ENCODE measurements around the gene DYNLT5. TPM values are rescaled to one million over a fixed set of nuclear protein-coding genes. Genes with fewer than 3 reads are reported as not detected.
"Not testable (repeated sequence)": the region's sequence is repeated elsewhere in the genome, so short reads cannot be mapped to it uniquely, and the experiment has no call there.

Gene DYNLT5
- total RNA-seq, 2 experiments from 2014 or later = not detected

DNA sequence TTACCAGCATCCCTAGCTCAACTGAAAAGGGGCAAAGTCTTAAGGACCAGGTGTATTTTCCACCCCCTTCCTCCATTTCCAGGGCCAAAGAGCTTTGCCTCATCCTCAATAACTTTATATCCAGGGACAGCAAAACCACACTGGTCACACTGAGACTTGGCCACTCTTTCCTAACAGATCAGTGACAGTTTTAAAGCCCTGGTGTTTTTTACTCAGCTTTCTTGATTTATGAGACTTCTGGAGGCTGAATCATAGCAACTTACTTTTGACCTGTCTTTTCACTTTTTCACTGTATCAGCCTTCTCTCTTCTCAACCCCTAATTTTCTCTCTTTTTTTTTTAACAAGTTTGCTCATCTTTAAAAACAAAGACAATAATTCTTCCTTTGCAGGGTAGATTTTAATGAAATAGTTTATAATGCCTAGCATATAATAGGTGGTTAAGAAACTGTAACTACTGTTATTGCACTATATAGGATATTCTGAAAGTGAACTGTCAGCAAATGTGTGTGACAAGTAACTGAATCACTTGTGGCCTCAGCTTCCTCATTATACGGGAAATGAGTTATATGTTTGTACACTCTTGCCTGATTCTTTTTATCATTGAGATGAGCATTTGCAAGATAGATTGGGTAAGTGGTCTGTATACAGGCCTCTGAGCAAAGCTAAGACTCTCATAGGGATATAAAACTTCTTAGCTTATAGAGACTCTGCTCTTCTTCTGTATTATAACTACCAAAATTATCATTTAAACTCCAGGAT is 19.7 kb upstream of the DYNLT5 start:
- DNase-seq = no peak
- no peak overlapping the region for H3K4me3 Mint-ChIP-seq
- H3K27ac Mint-ChIP-seq = peak overlapping the region; percentile 57
- POLR2A ChIA-PET = interaction anchor here (0.5 to 0.7 kb wide), 3 partner anchors 274 to 692 kb away, joined by 3 to 8 read pairs (median 8); no protein-coding TSS in a partner anchor
- no peaks in the 10 kb centered on the region for H3K9me3 Mint-ChIP-seq
- CTCF ChIA-PET = interaction anchor here (0.6 to 1.3 kb wide), 4 partner anchors 11 to 509 kb away, joined by 3 to 4 read pairs (median 3); no protein-coding TSS in a partner anchor
- no peaks in the 10 kb centered on the region for H3K36me3 Mint-ChIP-seq (ENCODE audit: low read depth)
- peaks cover 31% of the 10 kb centered on the region for H3K4me1 Mint-ChIP-seq
- no peaks in the 10 kb centered on the region for H3K27me3 Mint-ChIP-seq

DNA sequence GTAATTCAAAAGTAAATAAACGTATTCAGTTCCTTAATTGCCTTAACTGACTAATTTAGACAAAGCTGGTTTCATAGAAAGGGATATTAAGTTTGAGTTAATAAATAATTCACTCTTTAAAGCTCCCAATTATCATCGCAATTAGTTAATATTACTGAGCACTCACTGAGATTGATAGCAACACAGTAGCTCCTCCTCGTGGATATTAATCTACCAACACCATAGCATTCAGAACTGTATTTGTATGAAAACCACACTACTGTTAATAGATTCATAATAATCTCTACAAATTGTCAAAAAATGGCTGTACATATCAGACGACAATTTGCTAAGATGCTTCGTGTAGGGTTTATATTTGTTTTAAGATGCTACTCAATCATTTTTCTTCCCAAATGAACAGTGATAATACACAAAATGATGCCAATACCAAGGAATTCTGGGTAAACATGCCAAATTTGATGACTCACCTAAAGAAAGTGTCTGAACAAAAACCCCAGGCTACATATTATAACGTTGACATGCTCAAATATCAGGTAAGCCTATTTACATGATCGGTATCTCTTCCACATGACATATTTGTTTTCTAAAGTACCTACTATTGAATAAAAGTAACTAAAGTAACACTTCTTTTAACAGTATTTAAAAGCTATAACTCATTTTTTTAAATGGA is 18.8 kb upstream of the DYNLT5 start:
- Mint-ChIP-seq H3K36me3 (ENCODE audit: low read depth) (no peaks in the 10 kb centered on the region), H3K4me3 (no peak overlapping the region), H3K9me3 (no peaks in the 10 kb centered on the region), H3K27me3 (no peaks in the 10 kb centered on the region), H3K27ac (no peak overlapping the region), H3K4me1 (peaks cover 31% of the 10 kb centered on the region)
- ChIA-PET POLR2A (interaction anchor here (0.5 kb wide), 1 partner anchor 477 kb away, joined by 3 read pairs; no protein-coding TSS in a partner anchor), CTCF (interaction anchor here (0.6 to 1.3 kb wide), 2 partner anchors 32 to 510 kb away, joined by 3 read pairs; no protein-coding TSS in a partner anchor)
- DNase-seq = no peak

DNA sequence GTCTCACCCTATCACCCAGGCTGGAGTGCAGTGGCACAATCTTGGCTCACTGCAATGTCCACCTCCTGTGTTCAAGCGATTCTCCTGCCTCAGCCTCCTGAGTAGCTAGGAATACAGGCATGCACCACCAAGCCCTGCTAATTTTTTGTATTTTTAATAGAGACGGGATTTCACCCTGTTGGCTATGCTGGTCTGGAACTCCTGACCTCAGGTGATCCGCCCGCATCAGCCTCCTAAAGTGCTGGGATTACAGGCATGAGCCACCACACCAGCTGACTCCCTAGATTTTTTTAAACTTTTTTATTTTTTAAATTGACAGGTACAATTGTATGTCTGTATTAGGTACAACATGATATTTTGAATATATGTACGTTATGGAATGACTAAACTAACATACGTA is 17.7 kb upstream of the DYNLT5 start:
- H3K4me3 Mint-ChIP-seq, CTCF ChIA-PET: not testable (repeated sequence)

DNA sequence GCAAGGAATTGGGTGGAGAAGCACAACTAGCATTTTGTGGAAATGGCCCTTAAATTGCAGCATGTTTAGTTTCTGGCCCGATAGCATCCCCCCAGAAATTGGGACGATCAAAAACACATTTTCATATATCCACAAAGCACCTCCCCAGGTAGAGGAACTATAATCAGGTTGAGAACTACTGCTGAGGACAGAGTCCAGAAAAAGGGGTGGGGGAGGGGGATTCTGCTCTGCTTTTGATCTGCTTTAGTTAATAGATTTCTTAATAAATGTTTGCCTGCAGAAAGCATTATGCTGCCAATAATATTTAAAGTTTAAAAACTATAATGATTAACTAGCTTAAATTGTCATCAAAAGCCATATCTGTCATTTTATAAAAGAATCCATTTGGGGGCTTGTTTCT is 14.4 kb upstream of the DYNLT5 start:
- CTCF ChIA-PET = interaction anchor here (1.0 to 1.4 kb wide), 2 partner anchors 9 to 11 kb away, joined by 3 to 4 read pairs; no protein-coding TSS in a partner anchor
- H3K9me3 Mint-ChIP-seq = peaks cover 4% of the 10 kb centered on the region
- POLR2A ChIA-PET = no interaction called here
- no peak overlapping the region for H3K27ac Mint-ChIP-seq
- no peak overlapping the region for H3K4me3 Mint-ChIP-seq
- peaks cover 16% of the 10 kb centered on the region for H3K4me1 Mint-ChIP-seq
- H3K27me3 Mint-ChIP-seq = peaks cover 3% of the 10 kb centered on the region
- DNase-seq = no peak
- H3K36me3 Mint-ChIP-seq (ENCODE audit: low read depth) = no peaks in the 10 kb centered on the region

More for the DNA sequence above, 17.7 kb upstream of the DYNLT5 start:
- H3K27me3 Mint-ChIP-seq; DNase-seq; POLR2A ChIA-PET; H3K27ac Mint-ChIP-seq; H3K36me3 Mint-ChIP-seq (ENCODE audit: low read depth); H3K9me3 Mint-ChIP-seq: not testable (repeated sequence)
- H3K4me1 Mint-ChIP-seq = peaks cover 25% of the 10 kb centered on the region

DNA sequence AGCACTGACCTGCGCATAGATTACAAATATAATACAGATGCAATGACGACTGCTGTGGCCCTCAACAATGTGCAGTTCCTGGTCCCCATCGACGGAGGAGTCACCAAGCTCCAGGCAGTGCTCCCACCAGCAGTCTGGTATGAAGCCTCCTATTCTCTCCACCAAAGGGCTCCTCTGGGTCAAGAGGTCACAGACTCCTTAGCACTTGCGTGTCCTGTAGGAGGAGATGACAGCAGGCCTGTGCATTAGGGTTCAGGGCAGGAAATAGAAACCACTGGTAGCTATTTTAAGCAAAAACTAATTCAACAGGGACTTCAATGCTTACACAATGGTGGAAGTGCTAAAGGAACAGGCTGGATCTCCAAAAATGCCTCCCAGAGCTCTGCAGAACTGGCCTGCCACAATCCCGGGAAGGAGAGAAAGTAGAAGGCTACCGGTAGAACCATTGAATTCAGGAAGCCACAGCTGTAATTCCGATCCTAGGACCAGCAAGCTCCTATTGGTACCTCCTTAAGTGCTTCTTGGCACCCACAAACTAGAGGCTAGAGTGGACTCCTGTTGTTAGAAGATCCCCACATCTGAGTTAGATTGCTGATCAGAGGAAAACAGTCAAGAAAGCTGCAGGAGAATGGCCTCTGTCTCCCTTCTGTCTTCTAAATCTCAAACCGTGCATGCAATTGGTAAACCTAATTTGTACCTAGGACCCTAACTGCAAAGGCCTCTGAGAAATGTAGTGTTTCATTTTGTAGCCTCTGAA is 12.7 kb upstream of the DYNLT5 start:
- no peak overlapping the region for H3K27ac Mint-ChIP-seq
- POLR2A ChIA-PET = no interaction called here
- DNase-seq = no peak
- CTCF ChIA-PET = interaction anchor here (0.5 to 1.1 kb wide), 2 partner anchors 11 to 505 kb away, joined by 3 read pairs; no protein-coding TSS in a partner anchor
- no peak overlapping the region for H3K4me3 Mint-ChIP-seq
- H3K27me3 Mint-ChIP-seq = peaks cover 8% of the 10 kb centered on the region
- peaks cover 7% of the 10 kb centered on the region for H3K4me1 Mint-ChIP-seq
- H3K9me3 Mint-ChIP-seq = peaks cover 5% of the 10 kb centered on the region
- no peaks in the 10 kb centered on the region for H3K36me3 Mint-ChIP-seq (ENCODE audit: low read depth)

DNA sequence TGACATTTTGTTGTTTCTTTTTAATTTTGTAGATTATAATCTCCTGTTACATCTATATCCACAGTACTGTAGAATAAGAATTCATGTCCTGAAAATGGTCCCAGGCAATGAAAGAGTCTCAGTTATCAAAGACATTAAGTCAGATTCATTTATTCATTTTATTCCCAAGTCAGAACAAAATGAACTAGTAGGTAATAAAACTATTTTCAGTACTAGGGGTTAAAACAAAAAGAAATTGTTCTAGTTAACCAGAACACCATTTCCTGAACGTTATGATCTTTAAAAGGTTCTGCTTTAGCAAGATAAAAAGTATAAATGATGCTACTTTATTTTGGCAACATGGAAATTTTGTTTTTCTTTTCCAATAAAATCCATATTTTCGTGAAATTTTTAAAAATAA is 6.8 kb upstream of the DYNLT5 start:
- Mint-ChIP-seq H3K27ac (no peak overlapping the region), H3K9me3 (peaks cover 5% of the 10 kb centered on the region), H3K4me3 (no peak overlapping the region), H3K27me3 (peaks cover 47% of the 10 kb centered on the region), H3K4me1 (peaks cover 2% of the 10 kb centered on the region), H3K36me3 (ENCODE audit: low read depth) (no peaks in the 10 kb centered on the region)
- POLR2A ChIA-PET = no interaction called here
- CTCF ChIA-PET = no interaction called here
- DNase-seq = no peak

DNA sequence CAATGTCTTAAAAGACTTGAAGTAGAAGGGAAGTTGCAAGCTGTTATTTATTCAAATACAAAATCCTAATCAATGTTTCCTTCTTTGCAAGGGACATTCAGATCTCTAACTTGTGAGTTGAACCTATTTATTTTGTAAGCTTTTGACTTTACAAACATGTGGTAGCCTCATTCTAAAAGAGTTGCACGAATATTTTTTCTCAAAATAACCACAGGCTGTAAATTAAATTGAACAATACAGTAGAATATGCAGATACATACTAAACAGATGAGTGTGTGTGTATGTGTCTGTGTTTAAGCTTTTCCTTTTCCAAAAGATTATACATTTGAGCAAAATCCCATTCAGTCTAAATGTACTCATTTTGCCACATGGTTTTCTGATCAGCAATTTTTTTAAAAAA is 4.8 kb upstream of the DYNLT5 start:
- POLR2A ChIA-PET = no interaction called here
- H3K9me3 Mint-ChIP-seq = peaks cover 3% of the 10 kb centered on the region

DNA sequence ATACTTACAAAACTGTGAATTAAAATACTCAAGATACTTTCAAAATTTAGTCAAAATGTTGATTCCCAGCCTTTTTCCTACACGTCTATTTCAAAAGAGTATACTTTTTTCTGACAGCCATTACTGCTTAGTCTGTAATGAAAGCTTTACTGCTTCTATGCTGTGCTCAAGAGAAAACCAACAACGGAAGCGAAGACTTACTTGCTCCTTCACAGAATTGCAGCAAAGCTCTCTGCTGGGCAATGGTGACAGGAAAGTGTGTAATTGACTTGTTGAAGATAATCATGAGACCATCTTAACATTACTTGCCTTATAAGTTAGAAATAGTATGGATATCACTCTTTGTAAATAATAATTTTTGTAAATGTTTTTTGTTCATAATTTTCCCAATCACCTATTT is 1.7 kb upstream of the DYNLT5 start:
- peaks cover 20% of the 10 kb centered on the region for H3K4me1 Mint-ChIP-seq
- H3K27ac Mint-ChIP-seq = no peak overlapping the region
- no peaks in the 10 kb centered on the region for H3K9me3 Mint-ChIP-seq
- CTCF ChIA-PET = interaction anchor here (0.8 to 1.4 kb wide), 2 partner anchors 9 to 12 kb away, joined by 3 read pairs; no protein-coding TSS in a partner anchor
- H3K4me3 Mint-ChIP-seq = no peak overlapping the region
- peaks cover 65% of the 10 kb centered on the region for H3K27me3 Mint-ChIP-seq
- H3K36me3 Mint-ChIP-seq (ENCODE audit: low read depth) = no peaks in the 10 kb centered on the region
- POLR2A ChIA-PET = no interaction called here
- no peak for DNase-seq

More for the DNA sequence above, 4.8 kb upstream of the DYNLT5 start:
- peaks cover 63% of the 10 kb centered on the region for H3K27me3 Mint-ChIP-seq
- H3K4me3 Mint-ChIP-seq = no peak overlapping the region
- H3K36me3 Mint-ChIP-seq (ENCODE audit: low read depth) = no peaks in the 10 kb centered on the region
- CTCF ChIA-PET = interaction anchor here (0.5 kb wide), 1 partner anchor 1628 kb away, joined by 3 read pairs; no protein-coding TSS in a partner anchor
- peaks cover 15% of the 10 kb centered on the region for H3K4me1 Mint-ChIP-seq
- DNase-seq = no peak
- H3K27ac Mint-ChIP-seq = no peak overlapping the region

DNA sequence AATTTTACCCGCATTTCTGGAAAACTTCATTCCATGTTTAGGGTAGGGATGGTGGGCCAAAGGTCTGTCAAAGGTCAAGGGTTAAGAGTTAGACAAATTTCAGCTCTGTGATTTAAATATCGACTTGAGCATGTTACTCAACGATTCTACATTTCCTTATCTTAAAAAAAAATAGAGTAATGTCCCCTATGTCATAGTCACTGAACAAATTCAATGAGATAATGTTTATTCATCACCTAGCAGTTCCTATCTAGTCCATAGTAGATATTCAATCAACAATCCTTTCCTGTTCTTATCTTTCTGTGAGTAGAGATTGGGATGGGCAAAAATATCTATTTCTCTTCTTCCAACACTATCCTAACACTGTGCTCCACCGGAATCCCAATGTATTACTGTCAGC is 1.1 kb upstream of the DYNLT5 start:
- DNase-seq = no peak
- no peaks in the 10 kb centered on the region for H3K36me3 Mint-ChIP-seq (ENCODE audit: low read depth)
- no peaks in the 10 kb centered on the region for H3K9me3 Mint-ChIP-seq
- peaks cover 20% of the 10 kb centered on the region for H3K4me1 Mint-ChIP-seq
- ChIA-PET POLR2A (no interaction called here), CTCF (interaction anchor here (0.8 to 1.4 kb wide), 2 partner anchors 9 to 12 kb away, joined by 3 read pairs; no protein-coding TSS in a partner anchor)
- no peak overlapping the region for H3K4me3 Mint-ChIP-seq
- peaks cover 62% of the 10 kb centered on the region for H3K27me3 Mint-ChIP-seq
- no peak overlapping the region for H3K27ac Mint-ChIP-seq

DNA sequence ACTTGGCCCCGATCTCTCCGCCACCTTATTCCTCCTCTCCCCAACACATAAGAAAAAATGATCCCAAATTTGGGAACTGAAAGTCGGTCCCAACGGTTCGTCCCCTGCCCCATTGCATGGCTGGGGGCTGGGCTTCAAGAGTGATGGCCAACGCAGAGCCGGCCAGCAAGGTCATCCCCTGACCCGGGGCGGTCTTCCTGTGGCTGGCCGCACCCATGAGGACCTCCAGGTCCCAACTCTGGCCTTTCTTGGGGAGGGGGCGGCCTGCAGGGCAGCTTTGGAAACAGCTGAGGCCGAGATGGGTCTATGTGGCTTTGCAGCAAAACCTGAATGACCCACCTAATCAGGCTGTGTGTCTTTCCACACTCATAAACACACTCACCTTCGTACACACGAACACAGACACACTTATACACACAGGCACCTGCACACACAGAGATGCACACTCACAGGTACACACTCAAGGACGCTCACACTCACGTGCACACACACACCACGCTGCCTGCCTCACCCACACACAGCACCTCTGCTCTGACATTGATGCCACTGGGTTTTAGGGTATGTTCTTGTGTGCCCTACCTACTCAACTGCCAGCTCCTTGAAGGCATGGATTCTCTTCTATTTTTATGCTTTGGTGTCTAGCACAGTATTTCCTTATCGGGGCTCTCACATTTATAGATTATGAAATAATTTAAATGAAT is 562 bp downstream of the DYNLT5 start:
- peaks cover 55% of the 10 kb centered on the region for H3K27me3 Mint-ChIP-seq
- CTCF ChIA-PET = interaction anchor here (1.1 kb wide), 1 partner anchor 10 kb away, joined by 5 read pairs; no protein-coding TSS in a partner anchor
- no peaks in the 10 kb centered on the region for H3K9me3 Mint-ChIP-seq
- POLR2A ChIA-PET = no interaction called here
- H3K27ac Mint-ChIP-seq = no peak overlapping the region
- no peaks in the 10 kb centered on the region for H3K36me3 Mint-ChIP-seq (ENCODE audit: low read depth)
- peaks cover 20% of the 10 kb centered on the region for H3K4me1 Mint-ChIP-seq
- DNase-seq = no peak
- H3K4me3 Mint-ChIP-seq = no peak overlapping the region

DNA sequence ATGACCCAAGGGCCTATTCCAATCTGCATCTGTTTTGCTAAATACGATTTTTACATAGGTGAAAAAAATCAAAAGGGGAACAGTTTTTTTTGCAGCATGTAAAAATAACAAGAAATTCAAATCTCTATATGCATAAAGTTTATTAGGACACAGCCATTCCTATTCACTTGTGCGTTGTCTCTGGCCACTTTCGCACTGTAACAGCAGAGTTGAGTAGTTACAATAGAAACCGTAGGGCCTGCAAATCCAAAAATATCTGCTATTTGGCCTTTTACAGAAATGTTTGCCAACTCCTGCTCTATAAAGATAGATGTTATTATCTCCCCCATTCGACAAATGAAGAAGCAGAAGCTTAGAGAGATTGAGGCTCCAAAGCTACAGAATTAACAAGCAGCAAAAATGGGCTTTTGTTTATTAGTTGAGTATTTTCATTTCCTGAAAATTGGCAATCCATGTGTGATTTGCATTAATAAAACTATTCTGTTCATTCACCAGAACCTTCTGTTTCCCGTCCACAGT is 5.5 kb downstream of the DYNLT5 start:
- no peak for DNase-seq
- H3K4me1 Mint-ChIP-seq = peaks cover 3% of the 10 kb centered on the region
- H3K27ac Mint-ChIP-seq = no peak overlapping the region
- ChIA-PET CTCF (interaction anchor here (1.5 kb wide), 1 partner anchor 392 kb away, joined by 4 read pairs; no protein-coding TSS in a partner anchor), POLR2A (no interaction called here)
- H3K9me3 Mint-ChIP-seq = no peaks in the 10 kb centered on the region
- peaks cover 19% of the 10 kb centered on the region for H3K27me3 Mint-ChIP-seq
- H3K4me3 Mint-ChIP-seq = no peak overlapping the region
- no peaks in the 10 kb centered on the region for H3K36me3 Mint-ChIP-seq (ENCODE audit: low read depth)

DNA sequence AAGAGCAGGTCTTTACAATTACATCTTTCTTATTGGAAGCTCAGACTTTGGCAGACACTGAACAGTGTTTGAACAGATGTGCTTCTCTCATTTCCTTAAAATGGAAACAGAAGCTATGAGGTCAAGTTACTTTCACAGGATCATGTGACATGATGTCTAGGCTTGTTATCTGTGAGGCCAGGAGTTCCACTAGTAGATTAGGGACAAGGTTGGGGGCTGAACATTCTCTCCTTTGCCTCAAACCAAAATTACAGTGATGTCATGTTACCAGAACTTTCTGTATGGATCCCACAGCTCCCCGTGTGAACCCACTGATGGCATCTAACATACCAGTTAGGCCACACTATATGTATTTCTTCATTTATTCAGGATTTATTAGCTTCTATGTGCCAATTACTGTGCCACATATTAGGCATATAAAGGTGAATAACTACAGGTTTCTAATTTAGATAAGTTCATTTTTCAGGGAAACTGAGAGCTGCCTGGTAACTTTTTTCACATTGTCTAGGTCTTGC is 6.0 kb downstream of the DYNLT5 start:
- Mint-ChIP-seq H3K9me3 (no peaks in the 10 kb centered on the region), H3K36me3 (ENCODE audit: low read depth) (no peaks in the 10 kb centered on the region), H3K4me3 (no peak overlapping the region), H3K4me1 (no peaks in the 10 kb centered on the region), H3K27ac (no peak overlapping the region), H3K27me3 (peaks cover 15% of the 10 kb centered on the region)
- POLR2A ChIA-PET = no interaction called here
- CTCF ChIA-PET = interaction anchor here (1.5 kb wide), 1 partner anchor 391 kb away, joined by 4 read pairs; no protein-coding TSS in a partner anchor
- DNase-seq = no peak

Data from activated CD4-positive, alpha-beta T cell treated with anti-CD3 and anti-CD28 coated beads, Interleukin-2, amount 10 ng/mL, durations not matched to agents 7 days and 5 days (primary cell).